HEK293 (cell line): Measurements from ENCODE around the gene IRAK4.
A peak's percentile ranks its signal among the peaks of the same experiment; 100 is the strongest.

Experiments used
- GLI4 ChIP-seq: fragments of 450-650 bp; formaldehyde crosslinking; IDR thresholded peaks from 2 replicates; pipeline ENCODE4 v1.5.1; 2016; ENCODE audit warnings: missing biosample characterization, missing genetic modification characterization
- GLIS1 ChIP-seq: fragments of 450-650 bp; formaldehyde crosslinking; IDR thresholded peaks from 2 replicates; pipeline ENCODE4 v1.5.1; 2016; ENCODE audit warnings: missing biosample characterization, missing genetic modification characterization
- KLF10 ChIP-seq: fragments of 450-650 bp; IDR thresholded peaks from 2 replicates; pipeline ENCODE4 v1.5.1; 2018; ENCODE audit warnings: missing biosample characterization, mild to moderate bottlenecking, missing genetic modification characterization
- KLF8 ChIP-seq: fragments of 450-650 bp; formaldehyde crosslinking; IDR thresholded peaks from 2 replicates; pipeline ENCODE4 v1.5.1; 2016; ENCODE audit warnings: missing biosample characterization, missing genetic modification characterization
- PRDM4 ChIP-seq: fragments of 450-650 bp; formaldehyde crosslinking; IDR thresholded peaks from 2 replicates; pipeline ENCODE4 v1.5.1; 2017; ENCODE audit warnings: missing biosample characterization, missing genetic modification characterization
- ZBTB1 ChIP-seq: fragments of 450-650 bp; formaldehyde crosslinking; IDR thresholded peaks from 2 replicates; pipeline ENCODE4 v1.5.1; 2016; ENCODE audit warnings: missing biosample characterization, missing genetic modification characterization
- ZBTB17 ChIP-seq: fragments of 450-650 bp; formaldehyde crosslinking; IDR thresholded peaks from 2 replicates; pipeline ENCODE4 v1.5.1; 2016; ENCODE audit warnings: missing biosample characterization, missing genetic modification characterization
- ZBTB6 ChIP-seq: fragments of 450-650 bp; formaldehyde crosslinking; IDR thresholded peaks from 2 replicates; pipeline ENCODE4 v1.5.1; 2017; ENCODE audit warnings: missing biosample characterization, missing genetic modification characterization
- ZEB2 ChIP-seq: fragments of 450-650 bp; formaldehyde crosslinking; IDR thresholded peaks from 2 replicates; pipeline ENCODE4 v1.5.1; 2016; ENCODE audit warnings: missing biosample characterization, missing genetic modification characterization
- ZFP41 ChIP-seq: fragments of 450-650 bp; formaldehyde crosslinking; IDR thresholded peaks from 2 replicates; pipeline ENCODE4 v1.5.1; 2016; ENCODE audit warnings: missing biosample characterization, missing genetic modification characterization, borderline replicate concordance
- ZNF10 ChIP-seq: fragments of 450-650 bp; formaldehyde crosslinking; IDR thresholded peaks from 2 replicates; pipeline ENCODE4 v1.5.1; 2017; ENCODE audit warnings: missing biosample characterization, missing genetic modification characterization
- ZNF121 ChIP-seq: fragments of 450-650 bp; formaldehyde crosslinking; IDR thresholded peaks from 2 replicates; pipeline ENCODE4 v1.5.1; 2016; ENCODE audit warnings: missing biosample characterization, missing genetic modification characterization
- ZNF19 ChIP-seq: fragments of 450-650 bp; formaldehyde crosslinking; IDR thresholded peaks from 2 replicates; pipeline ENCODE4; 2016; ENCODE audit warnings: missing biosample characterization, missing genetic modification characterization, low read depth
- ZNF2 ChIP-seq: fragments of 450-650 bp; formaldehyde crosslinking; IDR thresholded peaks from 2 replicates; pipeline ENCODE4 v1.5.1; 2016; ENCODE audit warnings: missing biosample characterization, missing genetic modification characterization
- ZNF266 ChIP-seq: fragments of 450-650 bp; formaldehyde crosslinking; IDR thresholded peaks from 2 replicates; pipeline ENCODE4 v1.5.1; 2016; ENCODE audit warnings: missing biosample characterization, missing genetic modification characterization, low read depth
- ZNF510 ChIP-seq: fragments of 450-650 bp; formaldehyde crosslinking; IDR thresholded peaks from 2 replicates; pipeline ENCODE4 v1.5.1; 2018; ENCODE audit warnings: mild to moderate bottlenecking, missing genetic modification characterization, missing biosample characterization; ENCODE audit not compliant: insufficient replicate concordance
- ZNF521 ChIP-seq: fragments of 450-650 bp; formaldehyde crosslinking; IDR thresholded peaks from 2 replicates; pipeline ENCODE4 v1.5.1; 2017; ENCODE audit warnings: missing biosample characterization, mild to moderate bottlenecking, missing genetic modification characterization
- ZNF544 ChIP-seq: fragments of 450-650 bp; formaldehyde crosslinking; IDR thresholded peaks from 2 replicates; pipeline ENCODE4 v1.5.0; 2017; ENCODE audit warnings: missing biosample characterization, missing genetic modification characterization
- ZNF548 ChIP-seq: fragments of 450-650 bp; formaldehyde crosslinking; IDR thresholded peaks from 2 replicates; pipeline ENCODE4 v1.5.1; 2016; ENCODE audit warnings: missing biosample characterization, missing genetic modification characterization
- ZNF571 ChIP-seq: fragments of 450-650 bp; formaldehyde crosslinking; IDR thresholded peaks from 2 replicates; pipeline ENCODE4 v1.5.0; 2017; ENCODE audit warnings: missing biosample characterization, missing genetic modification characterization
- ZNF596 ChIP-seq: fragments of 450-650 bp; IDR thresholded peaks from 2 replicates; pipeline ENCODE4 v1.5.0; 2018; ENCODE audit warnings: missing biosample characterization, mild to moderate bottlenecking, missing genetic modification characterization, moderate library complexity
- ZNF664 ChIP-seq: fragments of 450-650 bp; formaldehyde crosslinking; IDR thresholded peaks from 2 replicates; pipeline ENCODE4 v1.5.1; 2016; ENCODE audit warnings: missing biosample characterization, missing genetic modification characterization
- ZNF692 ChIP-seq: fragments of 450-650 bp; formaldehyde crosslinking; IDR thresholded peaks from 2 replicates; pipeline ENCODE4 v1.5.1; 2016; ENCODE audit warnings: missing biosample characterization, missing genetic modification characterization
- ZNF785 ChIP-seq: fragments of 450-650 bp; formaldehyde crosslinking; IDR thresholded peaks from 2 replicates; pipeline ENCODE4 v1.5.1; 2016; ENCODE audit warnings: missing biosample characterization, missing genetic modification characterization
- ZNF837 ChIP-seq: fragments of 450-650 bp; formaldehyde crosslinking; IDR thresholded peaks from 2 replicates; pipeline ENCODE4 v1.5.1; 2016; ENCODE audit warnings: missing biosample characterization, missing genetic modification characterization
- ZSCAN16 ChIP-seq: fragments of 450-650 bp; formaldehyde crosslinking; IDR thresholded peaks from 2 replicates; pipeline ENCODE4 v1.5.1; 2016; ENCODE audit warnings: missing biosample characterization, missing genetic modification characterization
- ZSCAN18 ChIP-seq: fragments of 450-650 bp; formaldehyde crosslinking; IDR thresholded peaks from 2 replicates; pipeline ENCODE4 v1.5.1; 2016; ENCODE audit warnings: missing biosample characterization, missing genetic modification characterization
- ZSCAN23 ChIP-seq: fragments of 450-650 bp; formaldehyde crosslinking; IDR thresholded peaks from 2 replicates; pipeline ENCODE4 v1.5.1; 2016; ENCODE audit warnings: missing biosample characterization, missing genetic modification characterization
- ZSCAN30 ChIP-seq: fragments of 450-650 bp; IDR thresholded peaks from 2 replicates; pipeline ENCODE4 v1.5.1; 2018; ENCODE audit warnings: missing biosample characterization, mild to moderate bottlenecking, missing genetic modification characterization, moderate library complexity
- TF ChIP-seq, protein P1 (sequence below): sonication (generic); formaldehyde crosslinking; IDR thresholded peaks from 2 replicates; pipeline ENCODE4 v1.8.1; 2022; ENCODE audit warnings: mild to moderate bottlenecking, moderate library complexity, missing genetic modification reagents

The IRAK4 gene

DNA sequence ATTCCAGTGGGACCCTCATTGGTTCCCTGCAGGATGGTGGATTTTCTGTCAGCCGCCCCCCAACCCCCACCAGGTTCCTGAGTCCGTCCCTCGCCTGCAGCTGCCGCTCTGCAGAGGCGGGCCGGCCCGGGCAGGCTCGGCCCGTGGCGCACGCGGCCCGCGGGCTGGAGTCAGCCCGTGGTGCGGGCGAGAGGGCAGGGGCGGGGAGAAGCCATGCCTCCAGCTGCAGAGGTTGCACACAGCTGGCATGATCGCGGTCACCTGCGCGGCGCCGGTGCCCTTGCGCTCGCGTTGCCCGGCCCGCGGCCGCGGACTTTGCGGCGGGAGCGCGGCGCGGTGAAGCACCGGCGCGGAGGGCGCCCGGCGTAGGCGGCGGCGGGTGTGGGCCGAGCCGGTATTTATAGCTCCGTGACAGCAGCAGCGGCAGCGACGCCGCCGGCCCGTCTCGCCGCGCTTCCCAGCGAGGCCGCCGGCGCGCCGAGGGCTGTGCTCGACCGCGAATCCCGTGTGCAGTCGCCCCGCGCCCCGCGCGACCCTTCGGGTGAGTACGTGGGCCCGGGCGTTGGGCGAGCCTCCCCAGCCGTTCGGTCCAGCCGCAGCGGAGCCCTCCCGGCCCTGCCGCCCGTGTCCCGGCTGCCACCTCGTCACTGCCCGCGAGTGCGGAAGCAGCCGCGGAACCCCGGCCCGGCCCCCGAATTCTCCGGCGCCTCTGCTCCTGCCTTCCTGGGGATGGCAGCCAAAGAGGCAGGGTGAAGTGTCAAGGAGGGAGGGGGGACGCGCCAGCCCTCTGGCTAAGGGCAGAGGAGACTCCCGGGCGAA is 77.1 kb downstream of the IRAK4 start, which contains the start of gene TMEM117 (continued):
- TF ChIP-seq ZEB2 (tag by site-specific recombination) (no peak), ZNF266 (tag by site-specific recombination) (no peak), ZNF521 (tag by site-specific recombination) (no peak), ZSCAN18 (tag by site-specific recombination) (no peak), KLF8 (tag by site-specific recombination) (no peak), ZNF785 (no peak), ZFP41 (no peak), ZNF596 (tag by site-specific recombination) (0 out of 2 replicates have a peak, but pooled peaks have one; percentile 25), ZSCAN30 (tag by site-specific recombination) (peak; percentile 45; the same call in 1 of the 2 replicates), ZSCAN23 (no peak), ZNF510 (no peak), ZNF571 (tag by site-specific recombination) (no peak), ZNF837 (tag by site-specific recombination) (no peak), GLI4 (tag by site-specific recombination) (no peak), ZNF548 (tag by site-specific recombination) (no peak), ZNF121 (tag by site-specific recombination) (no peak), ZNF10 (tag by site-specific recombination) (no peak), ZSCAN16 (tag by site-specific recombination) (peak; percentile 76), PRDM4 (tag by site-specific recombination) (no peak), GLIS1 (tag by site-specific recombination) (no peak), ZBTB1 (tag by site-specific recombination) (no peak), ZBTB6 (tag by site-specific recombination) (no peak), ZNF544 (tag by site-specific recombination) (no peak), ZNF19 (no peak), ZNF692 (tag by site-specific recombination) (peak; percentile 29; the same call in 1 of the 2 replicates), KLF10 (tag by site-specific recombination) (no peak), ZNF664 (no peak), ZNF2 (peak; percentile 49), ZBTB17 (tag by site-specific recombination) (peak; percentile 64)
- TF ChIP-seq, protein P1, sequence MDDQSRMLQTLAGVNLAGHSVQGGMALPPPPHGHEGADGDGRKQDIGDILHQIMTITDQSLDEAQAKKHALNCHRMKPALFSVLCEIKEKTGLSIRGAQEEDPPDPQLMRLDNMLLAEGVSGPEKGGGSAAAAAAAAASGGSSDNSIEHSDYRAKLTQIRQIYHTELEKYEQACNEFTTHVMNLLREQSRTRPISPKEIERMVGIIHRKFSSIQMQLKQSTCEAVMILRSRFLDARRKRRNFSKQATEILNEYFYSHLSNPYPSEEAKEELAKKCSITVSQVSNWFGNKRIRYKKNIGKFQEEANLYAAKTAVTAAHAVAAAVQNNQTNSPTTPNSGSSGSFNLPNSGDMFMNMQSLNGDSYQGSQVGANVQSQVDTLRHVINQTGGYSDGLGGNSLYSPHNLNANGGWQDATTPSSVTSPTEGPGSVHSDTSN (CRISPR knock-in tag) = 0 out of 2 replicates have a peak, but pooled peaks have one; percentile 64
